Measurements from ENCODE around the gene SIAH3.

SIAH3 gene

GRCh38 chr13:45742985-45743384 lies 108.6 kb downstream of the SIAH3 start:
- H3K79me2 ChIP-seq (ENCODE audit: insufficient read depth, low read length): no peaks in the 10 kb centered on the region
- H3K4me1 ChIP-seq (ENCODE audit: insufficient read depth, low read length): no peaks in the 10 kb centered on the region
- no peaks in the 10 kb centered on the region for H4K20me1 ChIP-seq (ENCODE audit: insufficient read depth, low read length)
- no peak overlapping the region for H3K27ac ChIP-seq (ENCODE audit: low read length)
- DNase-seq (no peak), ATAC-seq (ENCODE audit: insufficient read depth, low read depth) (no peak)
- H3K36me3 ChIP-seq (ENCODE audit: insufficient read depth, low read length): no peaks in the 10 kb centered on the region
- H3K4me2 ChIP-seq (ENCODE audit: insufficient read depth, low read length): no peak overlapping the region
- H3K9ac ChIP-seq (ENCODE audit: low read depth, low read length): no peak overlapping the region
- no peaks in the 10 kb centered on the region for H3K27me3 ChIP-seq (ENCODE audit: insufficient read depth, low read length, poor library complexity)
- no peaks in the 10 kb centered on the region for H3K9me3 ChIP-seq (ENCODE audit: insufficient read depth, low read length, severe bottlenecking)
- no peak for TF ChIP-seq CTCF (IDR thresholded peaks at IDR 0.05; ENCODE audit: borderline replicate concordance, extremely low read depth, low read length, poor library complexity, severe bottlenecking)
- no peak for TF ChIP-seq EZH2 (IDR thresholded peaks at IDR 0.05; ENCODE audit: borderline replicate concordance, low read depth, low read length, severe bottlenecking)
- H3K4me3 ChIP-seq (ENCODE audit: low read depth in 1 of 2, low read length in 2 of 2): no peak overlapping the region
- no peak overlapping the region for H2AFZ ChIP-seq (ENCODE audit: low read depth, low read length)

GRCh38 chr13:45737571-45738017 lies 114.0 kb downstream of the SIAH3 start:
- H3K27ac ChIP-seq (ENCODE audit: low read length): no peak overlapping the region
- H3K79me2 ChIP-seq (ENCODE audit: insufficient read depth, low read length): no peaks in the 10 kb centered on the region
- no peaks in the 10 kb centered on the region for H3K27me3 ChIP-seq (ENCODE audit: insufficient read depth, low read length, poor library complexity)
- DNase-seq: peak; percentile 45
- TF ChIP-seq EZH2 (IDR thresholded peaks at IDR 0.05; ENCODE audit: borderline replicate concordance, low read depth, low read length, severe bottlenecking) (no peak), CTCF (IDR thresholded peaks at IDR 0.05; ENCODE audit: borderline replicate concordance, extremely low read depth, low read length, poor library complexity, severe bottlenecking) (peak; percentile 58)
- no peak overlapping the region for H3K4me2 ChIP-seq (ENCODE audit: insufficient read depth, low read length)
- H3K9me3 ChIP-seq (ENCODE audit: insufficient read depth, low read length, severe bottlenecking): no peaks in the 10 kb centered on the region
- H4K20me1 ChIP-seq (ENCODE audit: insufficient read depth, low read length): no peaks in the 10 kb centered on the region
- no peak overlapping the region for H2AFZ ChIP-seq (ENCODE audit: low read depth, low read length)
- no peaks in the 10 kb centered on the region for H3K4me1 ChIP-seq (ENCODE audit: insufficient read depth, low read length)
- peak; percentile 80 for ATAC-seq (ENCODE audit: insufficient read depth, low read depth)
- H3K9ac ChIP-seq (ENCODE audit: low read depth, low read length): no peak overlapping the region
- H3K36me3 ChIP-seq (ENCODE audit: insufficient read depth, low read length): no peaks in the 10 kb centered on the region
- H3K4me3 ChIP-seq (ENCODE audit: low read depth in 1 of 2, low read length in 2 of 2): no peak overlapping the region

GRCh38 chr13:45733361-45733760 lies 118.2 kb downstream of the SIAH3 start:
- ATAC-seq (ENCODE audit: insufficient read depth, low read depth): no peak
- Histone ChIP-seq H3K79me2 (ENCODE audit: insufficient read depth, low read length) (no peaks in the 10 kb centered on the region), H3K4me3 (ENCODE audit: low read depth in 1 of 2, low read length in 2 of 2) (no peak overlapping the region), H3K4me2 (ENCODE audit: insufficient read depth, low read length) (no peak overlapping the region), H3K9me3 (ENCODE audit: insufficient read depth, low read length, severe bottlenecking) (no peaks in the 10 kb centered on the region), H3K36me3 (ENCODE audit: insufficient read depth, low read length) (no peaks in the 10 kb centered on the region), H3K27me3 (ENCODE audit: insufficient read depth, low read length, poor library complexity) (peaks cover 12% of the 10 kb centered on the region), H4K20me1 (ENCODE audit: insufficient read depth, low read length) (no peaks in the 10 kb centered on the region), H3K4me1 (ENCODE audit: insufficient read depth, low read length) (no peaks in the 10 kb centered on the region), H2AFZ (ENCODE audit: low read depth, low read length) (no peak overlapping the region), H3K9ac (ENCODE audit: low read depth, low read length) (no peak overlapping the region), H3K27ac (ENCODE audit: low read length) (no peak overlapping the region)
- no peak for DNase-seq
- TF ChIP-seq CTCF (IDR thresholded peaks at IDR 0.05; ENCODE audit: borderline replicate concordance, extremely low read depth, low read length, poor library complexity, severe bottlenecking): no peak
- TF ChIP-seq EZH2 (IDR thresholded peaks at IDR 0.05; ENCODE audit: borderline replicate concordance, low read depth, low read length, severe bottlenecking): no peak

- H4K20me1 ChIP-seq (ENCODE audit: insufficient read depth, low read length): no peaks in the 10 kb centered on the region
- no peak for ATAC-seq (ENCODE audit: insufficient read depth, low read depth)
- no peak overlapping the region for H3K27ac ChIP-seq (ENCODE audit: low read length)
- H3K36me3 ChIP-seq (ENCODE audit: insufficient read depth, low read length): no peaks in the 10 kb centered on the region
- peaks cover 13% of the 10 kb centered on the region for H3K27me3 ChIP-seq (ENCODE audit: insufficient read depth, low read length, poor library complexity)
- TF ChIP-seq EZH2 (IDR thresholded peaks at IDR 0.05; ENCODE audit: borderline replicate concordance, low read depth, low read length, severe bottlenecking) (no peak), CTCF (IDR thresholded peaks at IDR 0.05; ENCODE audit: borderline replicate concordance, extremely low read depth, low read length, poor library complexity, severe bottlenecking) (no peak)
- no peak overlapping the region for H3K9ac ChIP-seq (ENCODE audit: low read depth, low read length)
- H3K4me1 ChIP-seq (ENCODE audit: insufficient read depth, low read length): no peaks in the 10 kb centered on the region
- no peak for DNase-seq
- H3K4me2 ChIP-seq (ENCODE audit: insufficient read depth, low read length): no peak overlapping the region
- H3K9me3 ChIP-seq (ENCODE audit: insufficient read depth, low read length, severe bottlenecking): no peaks in the 10 kb centered on the region
- no peaks in the 10 kb centered on the region for H3K79me2 ChIP-seq (ENCODE audit: insufficient read depth, low read length)
- H2AFZ ChIP-seq (ENCODE audit: low read depth, low read length): no peak overlapping the region
- H3K4me3 ChIP-seq (ENCODE audit: low read depth in 1 of 2, low read length in 2 of 2): no peak overlapping the region
These were observed 118.6 kb downstream of the SIAH3 start for GRCh38 chr13:45732916-45733315.

All from DND-41 (cell line).